Activated CD8-positive, alpha-beta T cell treated with anti-CD3 and anti-CD28 coated beads for 36 hours (primary cell): ENCODE results near the gene KRT23. TPM values are rescaled to one million over a fixed set of nuclear protein-coding genes. Genes with fewer than 3 reads are reported as not detected.

Experiments
- ATAC-seq: fragments of 200-7000 bp; cut with Tn5 transposase; one replicate; pipeline ENCODE4 v1.10.0; 2021; ENCODE audit warnings: mild to moderate bottlenecking, moderate library complexity
- CTCF ChIA-PET: fragments of 350-600 bp; sonication (Branson Sonifier 250); formaldehyde crosslinking; loops from one replicate; lab custom pipeline; 2021; ENCODE audit warnings: antibody characterized with exemption; lab: Charles Lee
- POLR2A ChIA-PET: fragments of 350-600 bp; sonication (Branson Sonifier 250); formaldehyde crosslinking; loops from one replicate; lab custom pipeline; 2021; ENCODE audit warnings: antibody characterized with exemption; lab: Charles Lee
- DNase-seq: peaks from one replicate; pipeline ENCODE4 v3.0.0-alpha.2; 2020
- H3K27ac Mint-ChIP-seq: one replicate; pipeline ENCODE4 v1.8.0; 2021; ENCODE audit warnings: mild to moderate bottlenecking, mixed read lengths
- H3K27me3 Mint-ChIP-seq: one replicate; pipeline ENCODE4 v1.8.0; 2021; ENCODE audit warnings: mixed read lengths
- H3K36me3 Mint-ChIP-seq: one replicate; pipeline ENCODE4 v1.8.0; 2021; ENCODE audit warnings: low read depth, mixed read lengths
- H3K4me1 Mint-ChIP-seq: one replicate; pipeline ENCODE4 v1.8.0; 2021; ENCODE audit warnings: low read depth, mixed read lengths
- H3K4me3 Mint-ChIP-seq: one replicate; pipeline ENCODE4 v1.8.0; 2021; ENCODE audit warnings: mild to moderate bottlenecking, moderate library complexity, mixed read lengths
- H3K9me3 Mint-ChIP-seq: one replicate; pipeline ENCODE4 v1.8.0; 2021; ENCODE audit warnings: mixed read lengths
- intact Hi-C: fragments of 100-400 bp; cut with micrococcal nuclease; formaldehyde crosslinking; loops from one replicate; pipeline ENCODE4 v1.10.0; 2022
- total RNA-seq, 2 experiments: library from RNA; stranded (reverse); gene quantifications; one replicate each; pipeline ENCODE4 v1.2.3, GENCODE V29; 2021
- TF ChIP-seq, protein P1 (sequence below): fragments of 200-600 bp; IDR thresholded peaks from one replicate; pipeline ENCODE4 v1.8.0; 2022; ENCODE audit warnings: antibody characterized with exemption, mild to moderate bottlenecking

The KRT23 gene
- total RNA-seq, 2 experiments from 2014 or later, result not detected

DNA sequence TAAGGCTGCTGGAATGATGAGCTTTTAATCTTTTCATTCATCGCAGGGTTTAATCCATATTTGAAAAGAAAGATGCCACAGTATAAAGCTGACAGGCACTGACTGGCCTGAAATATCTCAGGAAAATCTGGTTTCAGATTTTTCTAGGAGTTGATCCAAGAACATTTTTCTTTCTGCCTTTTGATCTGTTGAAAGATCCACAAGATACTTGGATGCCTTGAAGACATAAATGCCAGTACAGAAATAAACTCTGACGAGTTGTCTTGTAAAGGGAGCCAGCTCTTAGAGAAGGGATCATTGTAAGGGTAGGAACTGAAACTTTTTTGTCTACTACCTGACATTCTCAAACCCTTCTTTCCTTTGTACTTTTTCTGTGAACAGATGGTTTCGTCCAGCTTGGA lies 27.0 kb downstream of the KRT23 start:
- Mint-ChIP-seq H3K4me3 (no peak overlapping the region), H3K9me3 (no peaks in the 10 kb centered on the region), H3K4me1 (no peaks in the 10 kb centered on the region), H3K27ac (no peak overlapping the region), H3K36me3 (no peaks in the 10 kb centered on the region), H3K27me3 (peaks cover 21% of the 10 kb centered on the region)
- DNase-seq (no peak), ATAC-seq (no peak)
- TF ChIP-seq, protein P1, sequence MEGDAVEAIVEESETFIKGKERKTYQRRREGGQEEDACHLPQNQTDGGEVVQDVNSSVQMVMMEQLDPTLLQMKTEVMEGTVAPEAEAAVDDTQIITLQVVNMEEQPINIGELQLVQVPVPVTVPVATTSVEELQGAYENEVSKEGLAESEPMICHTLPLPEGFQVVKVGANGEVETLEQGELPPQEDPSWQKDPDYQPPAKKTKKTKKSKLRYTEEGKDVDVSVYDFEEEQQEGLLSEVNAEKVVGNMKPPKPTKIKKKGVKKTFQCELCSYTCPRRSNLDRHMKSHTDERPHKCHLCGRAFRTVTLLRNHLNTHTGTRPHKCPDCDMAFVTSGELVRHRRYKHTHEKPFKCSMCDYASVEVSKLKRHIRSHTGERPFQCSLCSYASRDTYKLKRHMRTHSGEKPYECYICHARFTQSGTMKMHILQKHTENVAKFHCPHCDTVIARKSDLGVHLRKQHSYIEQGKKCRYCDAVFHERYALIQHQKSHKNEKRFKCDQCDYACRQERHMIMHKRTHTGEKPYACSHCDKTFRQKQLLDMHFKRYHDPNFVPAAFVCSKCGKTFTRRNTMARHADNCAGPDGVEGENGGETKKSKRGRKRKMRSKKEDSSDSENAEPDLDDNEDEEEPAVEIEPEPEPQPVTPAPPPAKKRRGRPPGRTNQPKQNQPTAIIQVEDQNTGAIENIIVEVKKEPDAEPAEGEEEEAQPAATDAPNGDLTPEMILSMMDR, result no peak
- POLR2A ChIA-PET, result interaction anchor here (0.7 kb wide), 1 partner anchor 14 kb away, joined by 3 read pairs; no protein-coding TSS in a partner anchor
- intact Hi-C loops, result no loop called here
- CTCF ChIA-PET, result interaction anchor here (1.0 to 3.2 kb wide), 5 partner anchors 412 to 753 kb away, joined by 3 to 18 read pairs (median 13); no protein-coding TSS in a partner anchor

DNA sequence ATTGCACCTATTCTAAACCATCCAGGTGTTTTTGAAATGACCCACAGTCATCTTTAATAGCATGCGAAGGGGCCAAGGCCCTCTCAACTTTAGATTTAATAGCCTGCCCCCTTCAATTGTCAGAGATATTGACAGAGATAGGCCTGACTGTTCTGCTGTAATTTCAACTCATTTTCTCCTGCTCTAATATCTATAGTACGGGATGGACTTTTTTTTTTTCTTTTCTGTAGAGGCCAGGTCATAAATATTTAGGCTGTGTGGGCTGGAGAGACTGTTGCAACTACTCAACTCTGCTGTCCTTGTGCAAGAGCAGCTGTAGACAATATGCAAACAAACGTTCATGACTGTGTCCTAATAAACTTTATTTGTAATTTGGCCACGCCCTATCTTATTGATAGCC lies 27.7 kb downstream of the KRT23 start:
- ATAC-seq, result no peak
- ChIA-PET CTCF (interaction anchor here (0.7 to 3.2 kb wide), 8 partner anchors 8 to 754 kb away, joined by 3 to 18 read pairs (median 6); no protein-coding TSS in a partner anchor), POLR2A (no interaction called here)

DNA sequence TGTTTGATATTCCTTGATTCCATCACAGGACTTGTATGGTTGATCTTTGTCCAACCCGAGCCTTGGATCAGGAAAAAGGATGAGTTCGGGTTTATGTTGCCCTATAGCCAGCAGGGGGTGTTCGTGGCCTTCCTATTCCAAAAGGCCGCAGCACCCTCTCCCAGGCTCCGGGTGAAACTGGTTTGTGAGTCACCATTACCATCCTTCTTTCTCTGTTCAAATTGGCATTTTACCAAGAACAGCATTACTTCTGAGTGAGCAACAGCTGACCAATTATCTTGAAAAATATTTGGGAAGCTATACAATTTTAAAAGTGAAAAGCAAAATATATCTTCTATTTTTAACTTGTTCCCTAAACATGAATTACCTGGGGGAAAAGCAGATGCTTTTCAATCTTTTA lies 28.1 kb downstream of the KRT23 start:
- Mint-ChIP-seq H3K9me3 (no peaks in the 10 kb centered on the region), H3K4me3 (no peak overlapping the region), H3K27me3 (peaks cover 23% of the 10 kb centered on the region), H3K36me3 (no peaks in the 10 kb centered on the region), H3K4me1 (no peaks in the 10 kb centered on the region), H3K27ac (no peak overlapping the region)
- TF ChIP-seq, protein P1, result peak; percentile 80
- ChIA-PET CTCF (interaction anchor here (0.7 to 3.2 kb wide), 8 partner anchors 9 to 754 kb away, joined by 3 to 18 read pairs (median 6); no protein-coding TSS in a partner anchor), POLR2A (no interaction called here)
- intact Hi-C loops, result loop anchor here (2.0 to 10.0 kb wide), 3 partner anchors 413 to 725 kb away; no protein-coding TSS in a partner anchor
- DNase-seq (peak; percentile 82), ATAC-seq (peak; percentile 94)

More for the DNA sequence above, 27.7 kb downstream of the KRT23 start:
- TF ChIP-seq, protein P1, result no peak
- Mint-ChIP-seq H3K36me3 (no peaks in the 10 kb centered on the region), H3K4me3 (no peak overlapping the region), H3K27ac (no peak overlapping the region), H3K9me3 (no peaks in the 10 kb centered on the region), H3K4me1 (no peaks in the 10 kb centered on the region), H3K27me3 (peaks cover 23% of the 10 kb centered on the region)
- intact Hi-C loops, result loop anchor here (2.0 to 10.0 kb wide), 3 partner anchors 413 to 725 kb away; no protein-coding TSS in a partner anchor
- no peak for DNase-seq

DNA sequence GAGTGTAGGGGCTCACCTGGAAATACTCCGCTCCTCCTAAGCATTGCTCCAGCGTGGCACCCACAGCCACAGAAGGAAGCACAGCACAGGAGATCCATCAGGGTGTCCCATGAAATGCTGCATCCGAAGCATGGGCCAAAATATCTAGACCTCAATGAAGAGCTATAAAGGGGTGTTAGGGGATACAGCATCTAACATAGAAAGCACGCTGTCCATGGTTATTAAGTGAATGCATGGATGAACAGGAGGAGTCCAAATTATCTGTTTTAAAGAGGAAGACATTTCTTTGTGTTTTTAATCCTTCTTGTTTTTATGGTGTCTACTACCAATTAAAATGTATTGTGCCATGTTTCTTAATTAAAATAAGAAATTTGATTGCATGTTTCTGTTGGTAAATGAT lies 30.8 kb downstream of the KRT23 start:
- H3K27me3 Mint-ChIP-seq, result peaks cover 23% of the 10 kb centered on the region
- no peaks in the 10 kb centered on the region for H3K36me3 Mint-ChIP-seq
- ChIA-PET POLR2A (no interaction called here), CTCF (interaction anchor here (1.0 to 2.2 kb wide), 4 partner anchors 11 to 756 kb away, joined by 3 to 13 read pairs (median 4); no protein-coding TSS in a partner anchor)
- DNase-seq (no peak), ATAC-seq (no peak)
- intact Hi-C loops, result loop anchor here (5.0 to 10.0 kb wide), 2 partner anchors 431 to 728 kb away; no protein-coding TSS in a partner anchor
- H3K27ac Mint-ChIP-seq, result no peak overlapping the region
- no peak overlapping the region for H3K4me3 Mint-ChIP-seq
- TF ChIP-seq, protein P1, result no peak
- H3K4me1 Mint-ChIP-seq, result peaks cover 10% of the 10 kb centered on the region
- no peaks in the 10 kb centered on the region for H3K9me3 Mint-ChIP-seq

DNA sequence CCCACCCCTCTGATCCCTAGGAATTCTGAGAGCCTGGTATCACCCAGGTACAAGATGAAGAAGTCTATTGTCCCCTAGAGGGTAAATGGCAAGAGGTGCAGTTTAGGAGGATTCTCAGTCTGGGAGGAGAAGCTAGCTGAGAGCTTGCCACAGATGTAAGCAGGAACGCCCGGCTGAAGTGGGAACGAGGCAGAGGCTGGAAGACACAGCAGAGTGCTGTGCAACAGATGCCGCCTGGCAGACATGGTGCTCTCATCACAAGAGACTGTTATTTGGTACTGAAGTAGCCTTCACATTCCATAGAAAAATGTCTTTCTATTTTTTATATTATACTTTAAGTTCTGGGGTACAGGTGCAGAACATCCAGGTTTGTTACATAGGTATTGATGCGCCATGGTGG lies 32.1 kb downstream of the KRT23 start:
- peaks cover 26% of the 10 kb centered on the region for H3K27me3 Mint-ChIP-seq
- DNase-seq (no peak), ATAC-seq (no peak)
- H3K4me1 Mint-ChIP-seq, result peaks cover 10% of the 10 kb centered on the region
- POLR2A ChIA-PET, result no interaction called here
- H3K9me3 Mint-ChIP-seq, result no peaks in the 10 kb centered on the region
- no peak overlapping the region for H3K27ac Mint-ChIP-seq
- no peak overlapping the region for H3K4me3 Mint-ChIP-seq
- intact Hi-C loops, result loop anchor here (5.0 to 10.0 kb wide), 2 partner anchors 432 to 729 kb away; no protein-coding TSS in a partner anchor
- CTCF ChIA-PET, result no interaction called here
- TF ChIP-seq, protein P1, result no peak
- no peaks in the 10 kb centered on the region for H3K36me3 Mint-ChIP-seq
